Right lobe of liver (tissue), 6 donors: ENCODE results near the gene RAC2. TPM values are rescaled to one million over a fixed set of nuclear protein-coding genes. Genes with fewer than 3 reads are reported as not detected.

Experiments
- ATAC-seq, 4 donors: fragments of 200-7000 bp; cut with Tn5 transposase; one replicate each; pipeline ENCODE4 v1.9.1; 2020; ENCODE audit warnings: mild to moderate bottlenecking in 4 of 4, moderate library complexity in 4 of 4
- DNase-seq, 3 donors: peaks; one replicate each; pipeline ENCODE4 v3.0.0-alpha.2; 2020
- H3K27ac ChIP-seq, 3 donors: fragments of 200-600 bp; one replicate each; pipeline ENCODE4 v1.8.0; 2022
- H3K27me3 ChIP-seq, 2 donors: fragments of 200-600 bp; one replicate each; pipeline ENCODE4 v1.8.0; 2022
- H3K36me3 ChIP-seq, 4 donors: fragments of 200-600 bp; sonication (generic) in 1 of 4; one replicate each; pipeline versions ENCODE4 v1.5.1 to v1.8.0; 2017 to 2022; ENCODE audit warnings: control low read depth in 1 of 4
- H3K4me1 ChIP-seq, 4 donors: fragments of 200-600 bp; sonication (generic) in 1 of 4; one replicate each; pipeline versions ENCODE4 v1.5.1 to v1.8.0; 2017 to 2022; ENCODE audit warnings: control low read depth in 1 of 4
- H3K4me3 ChIP-seq, 3 donors: fragments of 200-600 bp; one replicate each; pipeline ENCODE4 v1.8.0; 2022
- H3K9me3 ChIP-seq, 4 donors: fragments of 200-600 bp; sonication (generic) in 1 of 4; one replicate each; pipeline versions ENCODE4 v1.5.1 to v1.8.0; 2017 to 2022; ENCODE audit warnings: control low read depth in 1 of 4
- POLR2A ChIP-seq: fragments of 450-650 bp; IDR thresholded peaks from one replicate; pipeline ENCODE4 v1.6.1; 2017; ENCODE audit warnings: antibody characterized with exemption, mild to moderate bottlenecking
- WGBS: methylation state at CpG from one replicate; pipeline ENCODE4 v1.1.6; 2018; ENCODE audit warnings: low coverage, low lambda C conversion rate; ENCODE audit not compliant: insufficient coverage; ENCODE audit errors: missing lambda C conversion rate; 5-methylcytosine and 5-hydroxymethylcytosine counted together
- intact Hi-C, 2 donors: fragments of 100-400 bp; cut with DNase I; formaldehyde crosslinking; loops; one replicate each; pipeline versions ENCODE4 v1.11.2 to v1.14.1; 2022
- total RNA-seq, 6 experiments: library from RNA; depleted of rRNA in 2 of 6; stranded (reverse); fragments of >200 nt in 2 of 6; fragmentation: NEBNext Ultra II Directional in 3 of 6; extraction: Animal tissue kit (Norgen Biotek cat#: 25700) in 3 of 6; gene quantifications; one replicate each; pipeline versions ENCODE4 v1.1.0 to v1.2.4, GENCODE V29; 2016 to 2023
- TF ChIP-seq, protein P1 (sequence below), 4 donors: fragments of 200-600 bp in 3 of 4; fragments of 450-650 bp in 1 of 4; IDR thresholded peaks; one replicate each; pipeline versions ENCODE4 v1.5.1 to v1.8.0; 2016 to 2022; ENCODE audit warnings: antibody characterized with exemption in 4 of 4, mild to moderate bottlenecking in 2 of 4
- donor health status: DM: no; HTN: yes; CAD: no.
- donor health status: DM: no; HTN: no; CAD: no.
- donor health status: DM: no; HTN: no; CAD: no.
- donor health status: DM: no; HTN: yes; CAD: no.
- donor health status: DM: no; HTN: yes; CAD: no.

The RAC2 gene
- total RNA-seq, 6 experiments from 2014 or later, result 3.4 to 12.9 (median 6.5) TPM

GRCh38 chr22:37224757-37225420 lies 19.2 kb downstream of the RAC2 start:
- H3K27me3 ChIP-seq, result no peaks in the 10 kb centered on the region
- TF ChIP-seq POLR2A, result no peak
- TF ChIP-seq, protein P1, sequence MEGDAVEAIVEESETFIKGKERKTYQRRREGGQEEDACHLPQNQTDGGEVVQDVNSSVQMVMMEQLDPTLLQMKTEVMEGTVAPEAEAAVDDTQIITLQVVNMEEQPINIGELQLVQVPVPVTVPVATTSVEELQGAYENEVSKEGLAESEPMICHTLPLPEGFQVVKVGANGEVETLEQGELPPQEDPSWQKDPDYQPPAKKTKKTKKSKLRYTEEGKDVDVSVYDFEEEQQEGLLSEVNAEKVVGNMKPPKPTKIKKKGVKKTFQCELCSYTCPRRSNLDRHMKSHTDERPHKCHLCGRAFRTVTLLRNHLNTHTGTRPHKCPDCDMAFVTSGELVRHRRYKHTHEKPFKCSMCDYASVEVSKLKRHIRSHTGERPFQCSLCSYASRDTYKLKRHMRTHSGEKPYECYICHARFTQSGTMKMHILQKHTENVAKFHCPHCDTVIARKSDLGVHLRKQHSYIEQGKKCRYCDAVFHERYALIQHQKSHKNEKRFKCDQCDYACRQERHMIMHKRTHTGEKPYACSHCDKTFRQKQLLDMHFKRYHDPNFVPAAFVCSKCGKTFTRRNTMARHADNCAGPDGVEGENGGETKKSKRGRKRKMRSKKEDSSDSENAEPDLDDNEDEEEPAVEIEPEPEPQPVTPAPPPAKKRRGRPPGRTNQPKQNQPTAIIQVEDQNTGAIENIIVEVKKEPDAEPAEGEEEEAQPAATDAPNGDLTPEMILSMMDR (IDR thresholded peaks at IDR 0.05), result no peak
- 56% methylated on average over 8 of the region's 8 CpGs for WGBS
- no peak overlapping the region for H3K27ac ChIP-seq
- no peaks in the 10 kb centered on the region for H3K9me3 ChIP-seq
- H3K36me3 ChIP-seq, result no peaks in the 10 kb centered on the region
- no peak for DNase-seq
- intact Hi-C loops, result no loop called here
- H3K4me3 ChIP-seq, result no peak overlapping the region
- ATAC-seq, result no peak
- H3K4me1 ChIP-seq, result no peaks in the 10 kb centered on the region

- no peak for DNase-seq
- intact Hi-C loops, result no loop called here
- 33% methylated on average over 2 of the region's 3 CpGs for WGBS
- no peak for ATAC-seq
- no peaks in the 10 kb centered on the region for H3K4me1 ChIP-seq
- H3K27ac ChIP-seq, result no peak overlapping the region
- no peaks in the 10 kb centered on the region for H3K9me3 ChIP-seq
- H3K4me3 ChIP-seq, result no peak overlapping the region
- H3K27me3 ChIP-seq, result no peaks in the 10 kb centered on the region
- TF ChIP-seq POLR2A, result no peak
- TF ChIP-seq, protein P1 (IDR thresholded peaks at IDR 0.05), result no peak
- no peaks in the 10 kb centered on the region for H3K36me3 ChIP-seq
Observed at GRCh38 chr22:37223965-37224551, 20.0 kb downstream of the RAC2 start.

DNA sequence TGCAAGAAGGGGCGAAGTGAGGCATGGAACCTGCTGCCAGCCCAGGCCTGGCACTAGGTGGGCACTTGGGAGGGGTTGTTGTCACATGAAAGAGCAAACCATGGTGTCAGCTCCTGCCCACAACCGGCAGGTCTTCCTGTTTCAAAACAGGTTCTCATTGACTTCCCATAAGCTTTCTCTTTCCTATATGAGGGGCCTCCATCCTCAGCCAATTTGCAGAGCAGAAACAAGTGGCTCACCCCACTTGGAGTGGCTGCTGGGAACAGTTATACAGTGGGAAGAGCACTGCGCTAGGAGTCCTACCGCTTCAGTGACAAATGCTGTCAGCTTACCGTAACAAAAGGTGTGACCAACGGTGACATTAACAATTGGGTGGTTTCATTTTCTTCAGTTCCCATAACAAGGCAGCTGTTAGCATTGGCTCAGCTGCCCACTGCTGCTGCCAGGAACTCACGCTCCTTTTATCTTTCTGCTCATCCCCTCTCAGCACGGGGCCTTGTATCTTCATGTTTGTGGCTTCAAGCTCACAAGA lies 21.6 kb downstream of the RAC2 start:
- no peaks in the 10 kb centered on the region for H3K9me3 ChIP-seq
- no peak for TF ChIP-seq POLR2A
- TF ChIP-seq, protein P1 (IDR thresholded peaks at IDR 0.05), result no peak
- no peaks in the 10 kb centered on the region for H3K4me1 ChIP-seq
- no peaks in the 10 kb centered on the region for H3K27me3 ChIP-seq
- no peak overlapping the region for H3K4me3 ChIP-seq
- H3K27ac ChIP-seq, result peak overlapping the region in 1 of 3 donors; percentile 40
- intact Hi-C loops, result no loop called here
- 50% methylated on average over 7 of the region's 8 CpGs for WGBS
- peak in 2 of 4 donors; percentile 33 to 53 for ATAC-seq
- DNase-seq, result no peak
- no peaks in the 10 kb centered on the region for H3K36me3 ChIP-seq

- TF ChIP-seq, protein P1 (IDR thresholded peaks at IDR 0.05), result no peak
- no peak for TF ChIP-seq POLR2A
- WGBS, result 94% methylated on average over 4 of the region's 10 CpGs
- Histone ChIP-seq H3K27ac (peak overlapping the region in 1 of 3 donors; percentile 40), H3K4me3 (no peak overlapping the region), H3K36me3 (no peaks in the 10 kb centered on the region), H3K27me3 (no peaks in the 10 kb centered on the region), H3K4me1 (no peaks in the 10 kb centered on the region), H3K9me3 (no peaks in the 10 kb centered on the region)
- intact Hi-C loops, result no loop called here
- ATAC-seq (no peak), DNase-seq (no peak)
Observed at GRCh38 chr22:37221424-37222333, 22.4 kb downstream of the RAC2 start.
